Occipital lobe (tissue), 2 donors: ENCODE data around the gene SSBP2. TPM values are rescaled to one million over a fixed set of nuclear protein-coding genes. Genes with fewer than 3 reads are reported as not detected.

ENCODE experiments used
- DNase-seq: peaks from one replicate; lab custom pipeline; 2025; lab: John Stamatoyannopoulos, UW
- total RNA-seq: library from RNA; depleted of rRNA; stranded (reverse); fragments of >200 nt; gene quantifications from one replicate; pipeline ENCODE4 v1.2.3, GENCODE V29; 2014

The SSBP2 gene
- total RNA-seq = 372 TPM

GRCh38 chr5:81751009-81751835 lies at the start of gene SSBP2:
Gene SSBP2 (minus strand): TSS chr5:81751097. CDS start chr5:81751042, 55 bp downstream.
- peak; percentile 100 for DNase-seq

GRCh38 chr5:81795666-81796065 lies 44.8 kb upstream of the SSBP2 start:
- no peak for DNase-seq

GRCh38 chr5:81794226-81794625 lies 43.3 kb upstream of the SSBP2 start:
- no peak for DNase-seq

GRCh38 chr5:81790336-81790735 lies 39.4 kb upstream of the SSBP2 start:
- no peak for DNase-seq

- DNase-seq = no peak
Observed at GRCh38 chr5:81789033-81789432, 38.1 kb upstream of the SSBP2 start.

- no peak for DNase-seq
Observed at GRCh38 chr5:81788329-81788728, 37.4 kb upstream of the SSBP2 start.

DNA sequence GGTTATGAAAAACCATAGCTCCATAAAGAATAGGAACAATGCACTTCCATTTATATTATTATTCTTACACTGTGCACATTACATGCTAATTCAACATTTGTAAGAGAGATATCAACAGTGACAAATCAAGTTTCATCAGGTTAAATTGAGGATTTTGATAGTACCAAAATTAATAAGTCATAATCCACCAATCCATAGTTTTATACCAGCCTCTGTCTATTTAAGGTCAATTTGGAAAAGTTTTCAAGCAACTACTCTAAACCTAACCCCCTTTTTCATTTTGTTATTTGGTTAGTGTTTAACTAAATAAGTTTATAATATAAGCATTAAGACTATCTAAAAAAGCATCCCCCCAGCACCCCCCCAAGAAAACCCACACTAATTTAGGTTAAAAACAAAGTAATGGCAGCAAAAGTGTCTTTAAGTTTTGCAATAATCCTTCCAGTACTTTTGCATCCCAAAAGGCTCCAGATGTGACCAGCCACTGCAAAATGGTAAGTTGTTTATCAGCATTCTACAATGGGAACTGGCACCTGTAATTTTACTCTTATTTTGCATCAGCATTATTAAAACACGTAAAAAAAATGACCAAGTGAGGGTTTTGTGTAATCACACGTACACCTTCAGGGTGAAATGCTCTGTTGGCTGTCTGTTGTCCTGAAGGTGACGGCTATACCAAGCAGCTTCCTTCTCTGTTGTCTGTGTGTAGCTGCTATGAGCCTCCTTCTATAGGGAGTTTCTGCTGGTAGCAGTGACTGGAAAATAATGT lies 36.8 kb upstream of the SSBP2 start:
- no peak for DNase-seq

DNA sequence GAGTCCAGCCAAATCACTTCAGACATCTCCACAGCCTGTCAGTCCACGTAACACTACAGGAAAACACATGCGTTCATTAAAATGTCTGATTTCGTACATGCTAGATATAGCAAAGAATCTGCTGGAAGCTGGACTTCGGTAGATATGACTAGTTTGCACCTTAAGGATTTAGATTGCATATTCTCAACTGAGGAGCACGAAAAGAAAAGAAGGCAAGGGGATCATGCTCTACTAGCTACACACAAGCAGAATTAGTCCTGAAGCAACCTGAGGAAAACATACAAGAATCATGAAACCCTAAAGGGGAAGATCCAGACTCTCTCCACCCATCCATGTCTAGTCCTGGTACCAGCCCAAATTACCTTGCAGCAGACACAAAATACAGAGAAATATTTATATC lies 36.1 kb upstream of the SSBP2 start:
- DNase-seq = no peak

DNA sequence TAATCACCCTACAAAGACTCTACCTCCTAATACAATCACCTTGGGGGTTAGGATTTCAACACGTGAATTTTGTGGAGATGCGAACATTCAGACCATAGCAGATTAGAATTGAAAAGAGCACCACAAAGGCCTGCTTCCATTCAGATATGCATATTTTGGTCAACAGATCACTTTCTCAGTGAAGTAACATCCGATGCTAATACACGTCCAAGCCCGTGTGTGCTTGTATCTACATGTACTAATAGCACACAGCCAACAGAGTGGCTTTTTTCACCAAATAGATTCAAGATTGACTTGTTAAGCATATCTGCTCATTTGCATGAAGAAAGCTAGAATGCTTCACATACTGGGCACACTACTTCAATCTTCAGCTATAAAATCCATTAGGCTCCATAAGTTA lies 35.6 kb upstream of the SSBP2 start:
- DNase-seq = no peak

DNA sequence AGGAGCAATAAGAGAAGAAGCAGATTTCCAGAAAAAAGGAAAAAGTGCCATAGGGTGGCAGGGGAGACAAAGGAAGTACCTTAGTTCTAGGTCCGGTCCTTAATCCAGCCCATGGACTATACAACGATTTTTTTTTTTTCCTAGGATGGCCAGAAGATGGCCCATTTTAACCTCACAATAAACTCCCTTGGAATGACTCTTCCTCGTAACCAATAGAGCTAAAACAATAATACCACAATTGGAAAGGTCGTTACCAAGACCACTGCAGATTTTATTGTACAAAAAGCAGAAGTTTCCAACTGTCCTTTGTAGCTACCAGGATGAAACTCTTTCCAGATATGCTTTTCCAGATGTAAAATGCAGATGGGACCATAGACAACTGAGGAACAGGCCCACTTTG lies 34.4 kb upstream of the SSBP2 start:
- no peak for DNase-seq

DNA sequence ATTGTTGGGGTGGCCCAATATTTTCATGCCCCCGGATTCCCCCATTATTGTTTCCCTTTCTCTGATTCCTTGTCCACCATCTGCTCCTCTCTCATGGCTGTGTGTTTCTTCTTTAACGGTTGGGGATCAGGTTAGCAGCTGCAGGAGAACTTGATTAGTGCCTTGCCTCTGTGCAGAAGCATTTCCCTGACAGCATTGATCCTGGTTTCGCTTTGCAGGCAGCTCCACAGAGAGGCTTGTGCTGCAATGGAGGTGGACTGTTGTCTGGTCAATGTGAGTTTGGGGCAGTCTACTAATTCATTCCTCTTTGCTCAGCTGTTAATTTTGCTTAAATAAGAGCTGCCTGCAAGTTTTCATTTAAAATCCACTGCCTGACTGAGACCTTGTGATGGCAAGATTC lies 32.5 kb upstream of the SSBP2 start:
- no peak for DNase-seq

DNA sequence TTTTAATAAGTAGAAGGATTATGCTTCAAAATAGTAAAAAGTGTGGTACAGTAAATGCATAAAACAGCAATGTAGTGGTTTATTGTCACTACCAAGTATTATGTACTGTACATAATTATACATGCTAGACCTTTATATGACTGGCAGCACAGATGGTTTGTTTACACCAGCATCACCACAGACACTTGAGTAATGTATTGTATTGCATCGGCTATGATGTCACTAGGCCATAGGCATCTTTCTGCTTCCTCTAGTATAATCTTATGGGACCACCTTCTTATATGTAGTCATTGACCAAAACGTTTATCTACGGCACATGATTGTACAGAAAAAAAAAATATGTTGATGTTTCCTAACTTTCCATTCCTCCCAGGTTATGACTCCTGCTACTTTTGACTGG lies 31.9 kb upstream of the SSBP2 start:
- no peak for DNase-seq

DNA sequence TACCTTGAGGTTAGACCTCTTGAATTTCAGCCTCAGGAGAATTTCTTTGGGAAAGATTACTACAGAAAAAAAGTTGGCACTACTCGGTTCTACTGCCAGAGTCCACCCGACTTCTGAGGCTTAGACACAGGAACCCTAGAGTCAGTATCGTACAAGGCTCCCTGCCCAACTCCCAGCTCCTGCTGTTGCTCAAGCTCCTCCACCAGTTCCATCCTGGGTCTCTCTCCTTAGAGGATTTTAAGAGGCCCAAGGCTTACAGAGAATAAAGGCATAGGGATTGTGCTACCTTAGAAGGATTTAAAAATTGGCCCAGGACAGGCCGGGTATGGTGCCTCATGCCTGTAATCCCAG lies 29.0 kb upstream of the SSBP2 start:
- DNase-seq = no peak

- DNase-seq = peak; percentile 14
Observed at GRCh38 chr5:81779125-81779915, 28.4 kb upstream of the SSBP2 start.

DNA sequence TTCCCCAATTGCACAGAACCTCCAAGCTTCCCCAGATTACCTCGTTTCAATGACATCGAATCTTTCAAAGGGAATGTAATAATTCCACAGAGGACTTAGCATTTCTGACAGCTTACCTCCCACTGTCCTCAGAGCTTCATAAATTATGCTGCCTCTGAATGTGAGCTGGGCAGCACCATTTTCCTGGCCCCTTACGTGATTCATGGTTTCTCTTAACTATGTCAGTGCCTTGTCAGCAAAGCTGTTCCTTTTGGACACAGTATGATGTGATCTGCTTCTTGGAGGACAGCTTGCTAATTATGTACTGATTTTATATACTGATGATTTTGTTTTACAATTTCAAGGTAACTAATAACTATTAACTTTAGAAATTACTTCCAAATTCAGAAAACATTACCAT lies 27.7 kb upstream of the SSBP2 start:
- no peak for DNase-seq

GRCh38 chr5:81776258-81776657 lies 25.4 kb upstream of the SSBP2 start:
- DNase-seq = no peak

GRCh38 chr5:81774374-81774773 lies 23.5 kb upstream of the SSBP2 start:
- no peak for DNase-seq

DNA sequence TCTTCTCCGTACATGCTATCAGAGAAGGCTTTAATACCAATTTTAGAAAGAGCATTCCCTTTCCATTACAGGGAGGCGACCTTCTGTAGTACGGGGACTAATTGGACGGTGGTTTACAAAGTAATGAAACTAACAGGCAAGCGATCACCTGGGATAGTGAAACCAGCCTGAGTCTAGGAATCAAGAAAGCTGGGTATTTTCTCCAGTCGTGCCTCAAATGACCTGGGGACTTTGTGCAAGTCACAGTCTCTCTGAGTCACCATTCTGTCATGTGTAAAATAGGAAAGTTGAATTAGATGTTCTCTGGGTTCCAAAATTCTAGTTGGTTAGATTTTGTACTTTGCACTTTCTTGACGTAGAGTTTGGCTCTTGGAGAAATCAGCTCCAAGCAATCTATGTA lies 22.7 kb upstream of the SSBP2 start:
- no peak for DNase-seq

DNA sequence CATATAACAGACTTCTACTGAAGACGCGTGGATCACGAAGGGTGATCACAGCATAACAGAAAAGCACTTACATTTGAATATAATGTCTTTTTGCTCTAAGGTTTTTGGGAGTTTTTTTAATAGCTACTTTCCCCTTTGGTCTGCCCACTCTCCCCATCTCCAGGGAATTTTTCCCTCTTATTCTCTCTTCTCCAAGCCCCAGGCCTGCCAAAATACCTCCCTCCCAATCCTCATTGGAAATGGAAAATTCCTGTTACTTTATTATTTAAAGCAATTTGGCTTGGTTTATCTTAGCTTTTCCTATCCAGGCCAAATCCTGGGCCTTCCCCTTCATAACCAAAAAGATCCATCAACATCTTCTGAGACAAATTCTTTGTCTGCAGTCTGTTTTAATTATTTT lies 22.3 kb upstream of the SSBP2 start:
- no peak for DNase-seq

DNA sequence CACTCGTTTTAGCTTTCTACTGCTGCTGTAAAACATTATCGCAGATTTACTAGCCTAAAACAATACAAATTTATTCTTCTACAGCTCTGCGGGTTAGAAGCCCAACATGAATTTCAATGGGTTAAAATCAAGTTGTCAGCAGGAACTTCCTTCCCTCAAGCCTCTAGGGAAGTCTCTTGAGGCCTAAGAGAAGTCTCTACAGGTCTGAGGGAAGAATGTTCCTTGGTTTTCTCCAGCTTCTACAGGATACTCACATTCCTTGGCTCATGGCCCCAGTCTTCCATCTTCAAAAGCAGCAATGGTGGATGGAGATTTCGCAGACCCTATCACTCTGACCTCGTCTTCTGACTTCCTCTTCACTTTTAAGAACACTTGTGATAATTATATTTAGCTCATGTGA lies 21.6 kb upstream of the SSBP2 start:
- DNase-seq = no peak

DNA sequence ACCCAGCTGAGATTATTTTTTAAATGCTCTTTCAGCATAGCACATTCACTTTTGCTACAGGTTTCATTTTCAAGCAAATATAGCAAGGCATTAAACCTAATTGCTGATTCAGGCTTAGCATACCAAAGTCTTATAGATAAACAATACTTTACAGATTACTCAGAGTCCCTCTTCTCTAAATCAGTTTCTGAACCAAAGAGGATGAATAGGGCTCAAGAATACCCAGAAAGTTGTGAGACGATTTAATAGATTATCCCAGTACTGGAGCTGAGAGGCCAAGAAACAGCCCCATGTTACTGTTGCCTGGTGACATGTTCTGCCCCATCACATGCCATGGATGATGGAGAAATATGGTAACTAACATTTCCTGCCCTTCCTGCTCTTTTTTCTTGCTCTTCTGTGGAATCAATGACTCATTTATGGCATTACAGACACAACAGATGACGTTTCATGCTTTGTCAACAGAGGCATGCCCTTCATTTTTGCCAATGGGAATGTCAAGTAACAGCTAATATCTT lies 18.1 kb upstream of the SSBP2 start:
- DNase-seq = no peak

- no peak for DNase-seq
Observed at GRCh38 chr5:81767938-81768337, 17.0 kb upstream of the SSBP2 start.
